BE2C (cell line): ENCODE measurements around the gene ALG12.
A peak's percentile ranks its signal among the peaks of the same experiment; 100 is the strongest.
"Not testable (repeated sequence)": the region's sequence is repeated elsewhere in the genome, so short reads cannot be mapped to it uniquely, and the experiment has no call there.

ENCODE experiments used
- DNase-seq: peaks from one replicate; pipeline ENCODE4 v3.0.0-alpha.2; 2020
- H3K27me3 ChIP-seq: fragments of 250-450 bp; sonication (Bioruptor Pico); 2 replicates; pipeline ENCODE4 v1.5.1; 2020; ENCODE audit warnings: mild to moderate bottlenecking
- H3K36me3 ChIP-seq: fragments of 250-450 bp; sonication (Bioruptor Pico); 2 replicates; pipeline ENCODE4 v1.5.1; 2020; ENCODE audit warnings: mild to moderate bottlenecking
- H3K4me1 ChIP-seq: fragments of 250-450 bp; sonication (Bioruptor Pico); 2 replicates; pipeline ENCODE4 v1.5.1; 2020
- H3K4me3 ChIP-seq: 2 replicates; pipeline ENCODE4 v1.5.1; 2011; ENCODE audit warnings: low read depth, low read length
- H3K9me3 ChIP-seq: fragments of 250-450 bp; sonication (Bioruptor Pico); 2 replicates; pipeline ENCODE4 v1.5.1; 2020
- CTCF ChIP-seq: IDR thresholded peaks from 2 replicates; pipeline ENCODE4 v1.5.1; 2012; ENCODE audit warnings: mild to moderate bottlenecking, low read depth, low read length

Gene ALG12

GRCh38 chr22:49856766-49857618, 61.2 kb downstream of the ALG12 start:
- Histone ChIP-seq H3K4me3 (no peak overlapping the region), H3K27me3 (no peaks in the 10 kb centered on the region), H3K9me3 (no peaks in the 10 kb centered on the region; the same call in 1 of the 2 replicates), H3K4me1 (peaks cover 3% of the 10 kb centered on the region; the same call in 1 of the 2 replicates), H3K36me3 (peaks cover 15% of the 10 kb centered on the region)
- TF ChIP-seq CTCF: no peak
- DNase-seq: no peak

GRCh38 chr22:49856343-49856742, 61.9 kb downstream of the ALG12 start:
- Histone ChIP-seq H3K27me3 (no peaks in the 10 kb centered on the region), H3K4me1 (no peaks in the 10 kb centered on the region; the same call in 1 of the 2 replicates), H3K36me3 (peaks cover 15% of the 10 kb centered on the region), H3K9me3 (no peaks in the 10 kb centered on the region), H3K4me3 (no peak overlapping the region)
- no peak for DNase-seq
- TF ChIP-seq CTCF: no peak

- H3K9me3 ChIP-seq: no peaks in the 10 kb centered on the region
- no peak for DNase-seq
- peaks cover 10% of the 10 kb centered on the region for H3K36me3 ChIP-seq
- peaks cover 4% of the 10 kb centered on the region for H3K27me3 ChIP-seq
- peak overlapping the region; percentile 86 for H3K4me3 ChIP-seq
- no peak for TF ChIP-seq CTCF
- H3K4me1 ChIP-seq: no peaks in the 10 kb centered on the region; the same call in 1 of the 2 replicates
These were observed 62.9 kb downstream of the ALG12 start for GRCh38 chr22:49855251-49855911.

- TF ChIP-seq CTCF: no peak
- peak overlapping the region; percentile 86 for H3K4me3 ChIP-seq
- peaks cover 16% of the 10 kb centered on the region for H3K27me3 ChIP-seq
- DNase-seq: peak; percentile 53
- no peaks in the 10 kb centered on the region for H3K9me3 ChIP-seq
- H3K4me1 ChIP-seq: no peaks in the 10 kb centered on the region; the same call in 1 of the 2 replicates
- H3K36me3 ChIP-seq: peaks cover 10% of the 10 kb centered on the region
These were observed 64.0 kb downstream of the ALG12 start for GRCh38 chr22:49853981-49854831.

- DNase-seq: peak; percentile 99
- H3K4me1 ChIP-seq: no peaks in the 10 kb centered on the region; the same call in 1 of the 2 replicates
- TF ChIP-seq CTCF: no peak
- H3K36me3 ChIP-seq: peaks cover 6% of the 10 kb centered on the region
- peak within 1 kb of the TSS; percentile 86 for H3K4me3 ChIP-seq
- H3K9me3 ChIP-seq: no peaks in the 10 kb centered on the region
- peaks cover 26% of the 10 kb centered on the region for H3K27me3 ChIP-seq
These were observed 65.0 kb downstream of the ALG12 start, which contains the start of gene ZBED4 for GRCh38 chr22:49852898-49853894. ZBED4 (plus strand) TSS chr22:49853844; CDS start chr22:49883663, 29,819 bp downstream.

GRCh38 chr22:49852568-49852897, 65.7 kb downstream of the ALG12 start:
- H3K36me3 ChIP-seq, H3K9me3 ChIP-seq, DNase-seq, H3K4me1 ChIP-seq: not testable (repeated sequence)
- H3K4me3 ChIP-seq: peak overlapping the region; percentile 76
- peaks cover 32% of the 10 kb centered on the region for H3K27me3 ChIP-seq
